ENCODE measurements around the gene PPP3CA.
"Not testable (repeated sequence)": the region's sequence is repeated elsewhere in the genome, so short reads cannot be mapped to it uniquely, and the experiment has no call there.

PPP3CA gene

GRCh38 chr4:101131058-101131457 is 216.3 kb downstream of the PPP3CA start:
- not testable (repeated sequence) for DNase-seq

- not testable (repeated sequence) for DNase-seq
Measured at GRCh38 chr4:101128898-101129297, 218.4 kb downstream of the PPP3CA start.

GRCh38 chr4:101128473-101128872 is 218.9 kb downstream of the PPP3CA start:
- no peak for DNase-seq

- DNase-seq: no peak
Measured at GRCh38 chr4:101127176-101127790, 220.0 kb downstream of the PPP3CA start.

GRCh38 chr4:101126059-101126458 is 221.3 kb downstream of the PPP3CA start:
- DNase-seq: no peak

GRCh38 chr4:101125045-101125942 is 222.0 kb downstream of the PPP3CA start:
- no peak for DNase-seq

- DNase-seq: no peak
Measured at GRCh38 chr4:101123231-101123630, 224.1 kb downstream of the PPP3CA start.

- DNase-seq: no peak
Measured at GRCh38 chr4:101122019-101122418, 225.3 kb downstream of the PPP3CA start.

GRCh38 chr4:101119141-101119540 is 228.2 kb downstream of the PPP3CA start:
- no peak for DNase-seq

GRCh38 chr4:101118617-101119016 is 228.7 kb downstream of the PPP3CA start:
- DNase-seq: no peak

- no peak for DNase-seq
Measured at GRCh38 chr4:101115887-101116286, 231.4 kb downstream of the PPP3CA start.

- DNase-seq: no peak
Measured at GRCh38 chr4:101114936-101115372, 232.4 kb downstream of the PPP3CA start.

GRCh38 chr4:101104312-101105052 is 242.8 kb downstream of the PPP3CA start:
- DNase-seq: no peak

GRCh38 chr4:101103381-101104142 is 243.8 kb downstream of the PPP3CA start:
- peak; percentile 40 for DNase-seq

- peak; percentile 84 for DNase-seq
Measured at GRCh38 chr4:101102114-101102742, 245.1 kb downstream of the PPP3CA start.

- no peak for DNase-seq
Measured at GRCh38 chr4:101101072-101101471, 246.3 kb downstream of the PPP3CA start.

- DNase-seq: no peak
Measured at GRCh38 chr4:101098666-101099400, 248.5 kb downstream of the PPP3CA start.

GRCh38 chr4:101092609-101093008 is 254.7 kb downstream of the PPP3CA start:
- DNase-seq: not testable (repeated sequence)

GRCh38 chr4:101089168-101089567 is 258.2 kb downstream of the PPP3CA start:
- DNase-seq: no peak

- no peak for DNase-seq
Measured at GRCh38 chr4:101086801-101087586, 260.3 kb downstream of the PPP3CA start.

- DNase-seq: no peak
Measured at GRCh38 chr4:101083131-101083530, 264.2 kb downstream of the PPP3CA start.

Data from NCI-H1694 treated with DMSO at 0.1 percent for 48 hours (cell line).